Measurements from ENCODE around the gene SLC15A1. TPM values are rescaled to one million over a fixed set of nuclear protein-coding genes. Genes with fewer than 3 reads are reported as not detected.

The SLC15A1 gene
- total RNA-seq, 1 donor from 2014 or later = 1.1 TPM

- TF ChIP-seq, protein P1, sequence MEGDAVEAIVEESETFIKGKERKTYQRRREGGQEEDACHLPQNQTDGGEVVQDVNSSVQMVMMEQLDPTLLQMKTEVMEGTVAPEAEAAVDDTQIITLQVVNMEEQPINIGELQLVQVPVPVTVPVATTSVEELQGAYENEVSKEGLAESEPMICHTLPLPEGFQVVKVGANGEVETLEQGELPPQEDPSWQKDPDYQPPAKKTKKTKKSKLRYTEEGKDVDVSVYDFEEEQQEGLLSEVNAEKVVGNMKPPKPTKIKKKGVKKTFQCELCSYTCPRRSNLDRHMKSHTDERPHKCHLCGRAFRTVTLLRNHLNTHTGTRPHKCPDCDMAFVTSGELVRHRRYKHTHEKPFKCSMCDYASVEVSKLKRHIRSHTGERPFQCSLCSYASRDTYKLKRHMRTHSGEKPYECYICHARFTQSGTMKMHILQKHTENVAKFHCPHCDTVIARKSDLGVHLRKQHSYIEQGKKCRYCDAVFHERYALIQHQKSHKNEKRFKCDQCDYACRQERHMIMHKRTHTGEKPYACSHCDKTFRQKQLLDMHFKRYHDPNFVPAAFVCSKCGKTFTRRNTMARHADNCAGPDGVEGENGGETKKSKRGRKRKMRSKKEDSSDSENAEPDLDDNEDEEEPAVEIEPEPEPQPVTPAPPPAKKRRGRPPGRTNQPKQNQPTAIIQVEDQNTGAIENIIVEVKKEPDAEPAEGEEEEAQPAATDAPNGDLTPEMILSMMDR (IDR thresholded peaks at IDR 0.05; ENCODE audit: insufficient read depth, low read length, poor library complexity, severe bottlenecking) = no peak
- DNase-seq (ENCODE audit: low read depth) = no peak
- Histone ChIP-seq H3K27me3 (ENCODE audit: control insufficient read depth, insufficient read depth, low read length) (no peaks in the 10 kb centered on the region), H3K36me3 (ENCODE audit: control insufficient read depth, insufficient read depth, low read length) (no peaks in the 10 kb centered on the region), H3K4me3 (ENCODE audit: low read depth, low read length) (no peak overlapping the region)
Observed at GRCh38 chr13:98719527-98720250, 32.8 kb downstream of the SLC15A1 start.

GRCh38 chr13:98717891-98718290 lies 34.6 kb downstream of the SLC15A1 start:
- no peak for DNase-seq (ENCODE audit: low read depth)
- no peaks in the 10 kb centered on the region for H3K36me3 ChIP-seq (ENCODE audit: control insufficient read depth, insufficient read depth, low read length)
- TF ChIP-seq, protein P1 (IDR thresholded peaks at IDR 0.05; ENCODE audit: insufficient read depth, low read length, poor library complexity, severe bottlenecking) = no peak
- no peaks in the 10 kb centered on the region for H3K27me3 ChIP-seq (ENCODE audit: control insufficient read depth, insufficient read depth, low read length)
- no peak overlapping the region for H3K4me3 ChIP-seq (ENCODE audit: low read depth, low read length)

GRCh38 chr13:98717256-98717655 lies 35.2 kb downstream of the SLC15A1 start:
- Histone ChIP-seq H3K4me3 (ENCODE audit: low read depth, low read length) (no peak overlapping the region), H3K27me3 (ENCODE audit: control insufficient read depth, insufficient read depth, low read length) (no peaks in the 10 kb centered on the region), H3K36me3 (ENCODE audit: control insufficient read depth, insufficient read depth, low read length) (no peaks in the 10 kb centered on the region)
- peak; percentile 19 for DNase-seq (ENCODE audit: low read depth)
- TF ChIP-seq, protein P1 (IDR thresholded peaks at IDR 0.05; ENCODE audit: insufficient read depth, low read length, poor library complexity, severe bottlenecking) = no peak

GRCh38 chr13:98710521-98710920 lies 42.0 kb downstream of the SLC15A1 start:
- TF ChIP-seq, protein P1 (IDR thresholded peaks at IDR 0.05; ENCODE audit: insufficient read depth, low read length, poor library complexity, severe bottlenecking) = no peak
- Histone ChIP-seq H3K4me3 (ENCODE audit: low read depth, low read length) (no peak overlapping the region), H3K36me3 (ENCODE audit: control insufficient read depth, insufficient read depth, low read length) (no peaks in the 10 kb centered on the region), H3K27me3 (ENCODE audit: control insufficient read depth, insufficient read depth, low read length) (no peaks in the 10 kb centered on the region)
- no peak for DNase-seq (ENCODE audit: low read depth)

DNA sequence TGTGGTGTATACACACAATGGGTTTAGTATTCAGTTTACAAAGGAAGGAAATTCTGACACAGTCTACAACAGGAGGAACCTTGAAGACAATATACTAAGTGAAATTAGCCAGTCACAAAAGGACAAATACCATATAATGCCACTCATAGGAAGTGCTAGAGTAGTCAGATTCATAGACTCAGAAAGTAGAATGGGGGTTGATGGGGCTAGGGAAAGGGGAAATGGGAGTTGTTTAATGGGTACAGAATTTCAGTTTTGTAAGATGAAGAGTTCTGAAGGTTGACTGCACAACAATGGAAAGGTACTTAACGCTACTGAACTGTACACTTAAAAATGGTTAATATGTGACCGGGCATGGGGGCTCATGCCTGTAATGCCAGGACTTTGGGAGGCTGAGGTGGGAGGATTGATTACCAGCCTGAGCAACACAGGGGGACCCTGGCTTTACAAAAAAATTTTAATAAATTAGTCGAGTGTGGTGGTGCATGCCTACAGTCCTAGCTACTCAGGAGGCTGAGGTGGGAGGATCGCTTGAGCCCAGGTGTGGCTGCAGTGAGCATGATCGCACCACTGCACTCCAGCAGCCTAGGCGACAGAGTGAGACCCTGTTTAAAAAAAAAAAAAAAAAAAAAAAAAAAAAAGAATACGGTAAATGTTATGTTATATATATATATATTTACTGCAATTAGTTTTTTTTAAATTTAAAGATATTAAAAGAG lies 45.0 kb downstream of the SLC15A1 start:
- DNase-seq (ENCODE audit: low read depth) = no peak
- H3K4me3 ChIP-seq (ENCODE audit: low read depth, low read length) = no peak overlapping the region
- TF ChIP-seq, protein P1 (IDR thresholded peaks at IDR 0.05; ENCODE audit: insufficient read depth, low read length, poor library complexity, severe bottlenecking) = no peak

More for the DNA sequence above, 45.0 kb downstream of the SLC15A1 start:
- Histone ChIP-seq H3K36me3 (ENCODE audit: control insufficient read depth, insufficient read depth, low read length) (no peaks in the 10 kb centered on the region), H3K27me3 (ENCODE audit: control insufficient read depth, insufficient read depth, low read length) (no peaks in the 10 kb centered on the region)
